OCI-LY1 (cell line): ENCODE results near the gene ARMC6.

ENCODE experiments used
- CTCF ChIP-seq: fragments of 200-600 bp; sonication (generic), shearing (Covaris generic); IDR thresholded peaks from 2 replicates; pipeline ENCODE4 v1.5.1; 2017; ENCODE audit warnings: mild to moderate bottlenecking, antibody characterized with exemption, low read length, moderate library complexity, mixed read lengths
- EZH2 ChIP-seq: fragments of 200-600 bp; sonication (generic), shearing (Covaris generic); IDR thresholded peaks from 2 replicates; pipeline ENCODE4 v1.8.0; 2017; ENCODE audit warnings: borderline replicate concordance, mixed run types, mild to moderate bottlenecking, antibody characterized with exemption, low read length, moderate library complexity, mixed read lengths

DNA sequence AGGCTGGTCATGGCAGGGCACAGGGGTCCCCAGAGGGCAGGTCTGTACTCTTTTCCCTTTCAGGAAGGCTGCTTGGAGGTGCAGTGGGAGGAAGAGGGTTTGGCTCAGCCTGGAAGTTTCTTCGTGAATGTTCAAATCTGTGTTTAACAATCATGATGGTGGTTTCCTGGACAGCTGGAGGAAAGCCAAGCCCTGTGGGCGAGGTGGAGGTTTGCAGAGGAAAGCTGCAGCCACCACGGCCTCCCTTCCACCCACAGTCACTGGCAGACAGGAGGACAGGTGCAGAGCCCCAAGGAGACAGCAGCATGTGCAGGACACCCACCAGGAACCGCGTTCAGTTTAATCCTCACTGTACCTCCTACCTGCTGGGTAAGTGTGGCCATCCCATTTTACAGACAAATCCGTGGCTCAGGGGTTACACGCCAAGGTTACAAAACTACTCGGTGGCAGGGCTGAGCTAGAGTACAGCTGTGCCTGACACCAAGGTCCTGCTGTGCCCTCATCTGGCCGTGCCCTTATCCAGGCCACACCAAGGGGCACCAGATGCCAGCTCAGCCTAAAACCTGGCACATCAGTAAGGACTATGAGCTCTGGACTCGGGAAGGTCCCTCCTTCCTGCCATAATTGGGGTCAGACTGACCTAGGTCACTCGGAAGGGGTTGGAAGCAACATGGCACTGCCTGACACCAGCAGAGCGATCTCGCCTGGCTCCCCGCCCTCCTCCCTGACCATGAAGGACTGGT is 34.2 kb upstream of the ARMC6 start:
- TF ChIP-seq CTCF = no peak
- TF ChIP-seq EZH2 = no peak
